Activated CD4-positive, alpha-beta T cell treated with anti-CD3 and anti-CD28 coated beads, Interleukin-2, Interleukin-4, amounts not matched to agents 100 ng/mL and 50 ng/mL, durations not matched to agents 16 hours and 8 hours (primary cell): Measurements from ENCODE around the gene GMCL2.

ENCODE experiments used
- DNase-seq: peaks from one replicate; pipeline ENCODE4 v3.0.0-alpha.2; 2020; ENCODE audit warnings: low spot score

GMCL2 gene

GRCh38 chr5:178221853-178222252 lies 34.7 kb upstream of the GMCL2 start:
- DNase-seq, result no peak

- DNase-seq, result no peak
Measured at GRCh38 chr5:178221282-178221681, 34.1 kb upstream of the GMCL2 start.

GRCh38 chr5:178218827-178219226 lies 31.7 kb upstream of the GMCL2 start:
- DNase-seq, result no peak

- no peak for DNase-seq
Measured at GRCh38 chr5:178218237-178218776, 31.1 kb upstream of the GMCL2 start.

- DNase-seq, result no peak
Measured at GRCh38 chr5:178216779-178217178, 29.6 kb upstream of the GMCL2 start.

- DNase-seq, result no peak
Measured at GRCh38 chr5:178216088-178216534, 28.9 kb upstream of the GMCL2 start.

- no peak for DNase-seq
Measured at GRCh38 chr5:178215280-178216002, 28.3 kb upstream of the GMCL2 start.

GRCh38 chr5:178214160-178214803 lies 27.1 kb upstream of the GMCL2 start:
- DNase-seq, result no peak

- DNase-seq, result no peak
Measured at GRCh38 chr5:178213748-178214151, 26.6 kb upstream of the GMCL2 start.

- no peak for DNase-seq
Measured at GRCh38 chr5:178213003-178213461, 25.9 kb upstream of the GMCL2 start.

- DNase-seq, result no peak
Measured at GRCh38 chr5:178212241-178213002, 25.3 kb upstream of the GMCL2 start.

GRCh38 chr5:178211095-178212048 lies 24.2 kb upstream of the GMCL2 start:
- no peak for DNase-seq

GRCh38 chr5:178210686-178211085 lies 23.5 kb upstream of the GMCL2 start:
- DNase-seq, result no peak

GRCh38 chr5:178210073-178210535 lies 22.9 kb upstream of the GMCL2 start:
- no peak for DNase-seq

GRCh38 chr5:178209334-178210072 lies 22.3 kb upstream of the GMCL2 start:
- no peak for DNase-seq

- no peak for DNase-seq
Measured at GRCh38 chr5:178208540-178209227, 21.5 kb upstream of the GMCL2 start.

- DNase-seq, result no peak
Measured at GRCh38 chr5:178207917-178208280, 20.7 kb upstream of the GMCL2 start.

- no peak for DNase-seq
Measured at GRCh38 chr5:178207183-178207916, 20.2 kb upstream of the GMCL2 start.
